H9 (cell line): Measurements from ENCODE around the gene CAMK2N1. TPM values are rescaled to one million over a fixed set of nuclear protein-coding genes. Genes with fewer than 3 reads are reported as not detected.

Experiments used
- DNase-seq: peaks from one replicate; pipeline ENCODE4 v3.0.0-alpha.2; 2017
- H2AFZ ChIP-seq: one replicate; pipeline ENCODE4 v1.6.1; 2013; ENCODE audit warnings: mild to moderate bottlenecking, low read length, control low read depth, moderate library complexity
- H2AK5ac ChIP-seq: 2 replicates; pipeline ENCODE4 v1.6.1; 2013; ENCODE audit warnings: low read length, control low read depth, mixed read lengths; ENCODE audit not compliant: insufficient read length
- H2BK120ac ChIP-seq: one replicate; pipeline ENCODE4 v1.6.1; 2013; ENCODE audit warnings: low read depth, mild to moderate bottlenecking, low read length, control low read depth, inconsistent platforms; ENCODE audit not compliant: poor library complexity, severe bottlenecking
- H2BK12ac ChIP-seq: 2 replicates; pipeline ENCODE4 v1.6.1; 2013; ENCODE audit warnings: low read length, control low read depth, mixed read lengths, low read depth; ENCODE audit not compliant: insufficient read length
- H2BK15ac ChIP-seq: 2 replicates; pipeline ENCODE4 v1.6.1; 2013; ENCODE audit warnings: low read depth, low read length, control low read depth
- H2BK20ac ChIP-seq: one replicate; pipeline ENCODE4 v1.6.1; 2013; ENCODE audit warnings: low read depth, mild to moderate bottlenecking, low read length, control low read depth, inconsistent platforms; ENCODE audit not compliant: poor library complexity, severe bottlenecking
- H2BK5ac ChIP-seq: 2 replicates; pipeline ENCODE4 v1.6.1; 2013; ENCODE audit warnings: low read length, control low read depth, mixed read lengths; ENCODE audit not compliant: insufficient read length
- H3K14ac ChIP-seq: 2 replicates; pipeline ENCODE4 v1.6.1; 2013; ENCODE audit warnings: low read length, control low read depth; ENCODE audit not compliant: insufficient read depth
- H3K18ac ChIP-seq: 2 replicates; pipeline ENCODE4 v1.6.1; 2013; ENCODE audit warnings: low read depth, mild to moderate bottlenecking, mixed read lengths, low read length, control low read depth; ENCODE audit not compliant: insufficient read length
- H3K23ac ChIP-seq: 2 replicates; pipeline ENCODE4 v1.6.1; 2013; ENCODE audit warnings: low read length, control low read depth, mixed read lengths, low read depth; ENCODE audit not compliant: insufficient read length
- H3K23me2 ChIP-seq: 2 replicates; pipeline ENCODE4 v1.6.1; 2013; ENCODE audit warnings: low read depth, mild to moderate bottlenecking, mixed read lengths, low read length, control low read depth; ENCODE audit not compliant: insufficient read length, poor library complexity, severe bottlenecking
- H3K27ac ChIP-seq: 2 replicates; pipeline ENCODE4 v1.5.1; 2013; ENCODE audit warnings: low read length, control low read depth, mixed read lengths, low read depth; ENCODE audit not compliant: insufficient read length
- H3K27me3 ChIP-seq: 2 replicates; pipeline ENCODE4 v1.6.1; 2013; ENCODE audit warnings: low read length, control low read depth, inconsistent platforms; ENCODE audit not compliant: insufficient read depth
- H3K4ac ChIP-seq: 2 replicates; pipeline ENCODE4 v1.6.1; 2013; ENCODE audit warnings: low read depth, mild to moderate bottlenecking, control low read depth, inconsistent platforms, low read length, moderate library complexity
- H3K4me1 ChIP-seq: 2 replicates; pipeline ENCODE4 v1.6.1; 2013; ENCODE audit warnings: low read length, control low read depth, inconsistent platforms; ENCODE audit not compliant: insufficient read depth
- H3K4me2 ChIP-seq: 2 replicates; pipeline ENCODE4 v1.6.1; 2013; ENCODE audit warnings: low read length, control low read depth, mixed read lengths; ENCODE audit not compliant: insufficient read length, insufficient read depth
- H3K56ac ChIP-seq: 2 replicates; pipeline ENCODE4 v1.6.1; 2013; ENCODE audit warnings: low read depth, mild to moderate bottlenecking, mixed read lengths, low read length, control low read depth; ENCODE audit not compliant: insufficient read length
- H3K79me1 ChIP-seq: 2 replicates; pipeline ENCODE4 v1.6.1; 2013; ENCODE audit warnings: low read depth, mild to moderate bottlenecking, moderate library complexity, low read length, control low read depth, inconsistent platforms; ENCODE audit not compliant: insufficient read depth, poor library complexity, severe bottlenecking
- H3K79me2 ChIP-seq: 2 replicates; pipeline ENCODE4 v1.6.1; 2013; ENCODE audit warnings: low read length, control low read depth, inconsistent platforms; ENCODE audit not compliant: insufficient read depth
- H3K9ac ChIP-seq: 2 replicates; pipeline ENCODE4 v1.6.1; 2013; ENCODE audit warnings: low read length, control low read depth, mixed read lengths; ENCODE audit not compliant: insufficient read length; ENCODE audit errors: extremely low read depth
- H3K9me3 ChIP-seq: one replicate; pipeline ENCODE4 v1.6.1; 2013; ENCODE audit warnings: low read depth, low read length, inconsistent platforms; ENCODE audit not compliant: control insufficient read depth
- H3T11ph ChIP-seq: one replicate; pipeline ENCODE4 v1.6.1; 2013; ENCODE audit warnings: mild to moderate bottlenecking, low read length, control low read depth, inconsistent platforms
- H4K20me1 ChIP-seq: one replicate; pipeline ENCODE4 v1.6.1; 2013; ENCODE audit not compliant: control insufficient read depth, insufficient read length, insufficient read depth
- H4K5ac ChIP-seq: 2 replicates; pipeline ENCODE4 v1.6.1; 2013; ENCODE audit warnings: low read depth, mild to moderate bottlenecking, mixed read lengths, low read length, control low read depth; ENCODE audit not compliant: insufficient read length
- H4K8ac ChIP-seq: replicated peaks from 2 replicates; pipeline ENCODE4 v1.6.1; 2013; ENCODE audit warnings: low read length, control low read depth, mixed read lengths, low read depth; ENCODE audit not compliant: insufficient read length
- H4K91ac ChIP-seq: 2 replicates; pipeline ENCODE4 v1.6.1; 2013; ENCODE audit warnings: low read depth, mild to moderate bottlenecking, moderate library complexity, mixed read lengths, low read length, control low read depth; ENCODE audit not compliant: insufficient read length
- H3K27ac Mint-ChIP-seq, 3 experiments: 2 replicates in 2 of 3; 3 replicates in 1 of 3; pipeline ENCODE4 v1.8.0; 2020 to 2021; ENCODE audit warnings: mixed read lengths in 3 of 3, mild to moderate bottlenecking in 1 of 3, moderate library complexity in 1 of 3
- H3K27me3 Mint-ChIP-seq: 2 replicates; pipeline ENCODE4 v1.8.0; 2021; ENCODE audit warnings: low read depth, mild to moderate bottlenecking, moderate library complexity, mixed read lengths
- H3K36me3 Mint-ChIP-seq, 3 experiments: 2 replicates in 2 of 3; 3 replicates in 1 of 3; pipeline ENCODE4 v1.8.0; 2020 to 2021; ENCODE audit warnings: low read depth in 3 of 3, mixed read lengths in 3 of 3; ENCODE audit not compliant: insufficient read depth in 1 of 3
- H3K4me1 Mint-ChIP-seq, 2 experiments: 2 replicates each; pipeline ENCODE4 v1.8.0; 2020; ENCODE audit warnings: mixed read lengths in 2 of 2
- H3K4me3 Mint-ChIP-seq, 2 experiments: 2 replicates in 1 of 2; 3 replicates in 1 of 2; pipeline ENCODE4 v1.8.0; 2020 to 2021; ENCODE audit warnings: mild to moderate bottlenecking in 2 of 2, mixed read lengths in 2 of 2, moderate library complexity in 1 of 2
- H3K9me3 Mint-ChIP-seq, 2 experiments: 2 replicates in 1 of 2; 3 replicates in 1 of 2; pipeline ENCODE4 v1.8.0; 2020; ENCODE audit warnings: mild to moderate bottlenecking in 2 of 2, mixed read lengths in 2 of 2, moderate library complexity in 1 of 2
- WGBS: extraction: QIAGEN DNeasy Blood & Tissue Kit; methylation state at CpG from one replicate; pipeline ENCODE4 v1.1.7; 2013; ENCODE audit warnings: missing lambda C conversion rate, low lambda C conversion rate, mixed read lengths; ENCODE audit not compliant: insufficient read length; ENCODE audit errors: extremely low coverage; 5-methylcytosine and 5-hydroxymethylcytosine counted together
- total RNA-seq: library from RNA; stranded (reverse); gene quantifications from 2 replicates; pipeline ENCODE4 v1.2.1, GENCODE V29; 2021
- TF ChIP-seq, protein P1 (sequence below): fragments of 200-600 bp; sonication (generic); conservative IDR thresholded peaks from 3 replicates; pipeline ENCODE4 v1.8.0; 2021; ENCODE audit warnings: antibody characterized with exemption, mild to moderate bottlenecking

CAMK2N1 gene
- total RNA-seq, 1 experiment from 2014 or later = 1.2 TPM

DNA sequence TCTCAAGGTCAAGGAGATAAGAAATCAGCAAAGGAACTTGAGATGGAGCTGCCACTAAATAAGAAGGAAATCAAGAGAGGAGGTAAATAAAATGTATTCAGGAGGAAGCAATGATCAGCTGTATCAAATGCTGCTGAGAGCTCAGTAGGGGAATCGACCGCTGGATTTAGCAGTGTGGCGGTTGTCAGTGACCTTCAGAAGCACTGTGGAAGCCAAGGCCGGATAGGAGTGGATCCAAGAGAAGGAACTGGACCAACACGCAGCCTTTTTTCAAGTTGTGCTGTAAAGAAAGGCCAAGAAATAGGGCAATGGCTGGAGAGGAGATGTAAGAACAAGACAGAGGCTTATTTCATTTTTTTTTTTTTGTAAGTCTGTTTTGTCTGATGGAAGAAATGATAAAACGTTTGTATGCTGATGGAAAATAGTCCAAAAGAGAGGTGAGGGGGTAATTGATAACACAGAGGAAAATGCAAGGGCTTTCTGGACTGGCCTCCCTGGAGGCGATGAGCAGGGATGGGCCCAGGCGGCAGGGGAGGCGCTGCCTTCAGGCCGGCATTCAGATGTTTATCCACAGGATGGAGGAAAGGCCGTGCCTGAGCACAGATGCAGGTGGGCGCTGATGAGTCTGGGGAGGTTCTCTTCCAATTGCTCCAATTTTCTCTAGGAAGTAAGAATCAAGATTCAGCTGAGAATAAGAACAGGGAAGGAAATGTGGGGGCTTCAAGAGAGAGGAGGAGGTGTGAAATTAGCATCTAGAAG lies 48.8 kb upstream of the CAMK2N1 start:
- no peaks in the 10 kb centered on the region; the same call in 1 of the 2 replicates for H3K27me3 ChIP-seq
- no peak overlapping the region for H3K23ac ChIP-seq
- no peak overlapping the region for H3K56ac ChIP-seq
- H4K20me1 ChIP-seq = no peaks in the 10 kb centered on the region
- no peaks in the 10 kb centered on the region for H3K79me1 ChIP-seq
- no peak overlapping the region for H4K5ac ChIP-seq
- peaks cover 82% of the 10 kb centered on the region for H3K27me3 Mint-ChIP-seq
- no peak overlapping the region for H2BK120ac ChIP-seq
- H3K79me2 ChIP-seq = no peaks in the 10 kb centered on the region
- H3K14ac ChIP-seq = no peak overlapping the region
- H3K4me1 ChIP-seq = no peaks in the 10 kb centered on the region
- no peaks in the 10 kb centered on the region for H3K9me3 Mint-ChIP-seq
- H3K27ac Mint-ChIP-seq = no peak overlapping the region
- H3K9ac ChIP-seq = no peak overlapping the region
- no peak overlapping the region for H2AK5ac ChIP-seq
- no peak overlapping the region for H3T11ph ChIP-seq
- H2AFZ ChIP-seq = no peak overlapping the region
- no peak overlapping the region for H4K8ac ChIP-seq
- H3K27ac ChIP-seq = no peak overlapping the region
- no peak overlapping the region for H3K4me3 Mint-ChIP-seq
- peaks cover 0 to 3% of the 10 kb centered on the region in 2 experiments; a peak in 3 of 4 replicates for H3K4me1 Mint-ChIP-seq
- TF ChIP-seq, protein P1, sequence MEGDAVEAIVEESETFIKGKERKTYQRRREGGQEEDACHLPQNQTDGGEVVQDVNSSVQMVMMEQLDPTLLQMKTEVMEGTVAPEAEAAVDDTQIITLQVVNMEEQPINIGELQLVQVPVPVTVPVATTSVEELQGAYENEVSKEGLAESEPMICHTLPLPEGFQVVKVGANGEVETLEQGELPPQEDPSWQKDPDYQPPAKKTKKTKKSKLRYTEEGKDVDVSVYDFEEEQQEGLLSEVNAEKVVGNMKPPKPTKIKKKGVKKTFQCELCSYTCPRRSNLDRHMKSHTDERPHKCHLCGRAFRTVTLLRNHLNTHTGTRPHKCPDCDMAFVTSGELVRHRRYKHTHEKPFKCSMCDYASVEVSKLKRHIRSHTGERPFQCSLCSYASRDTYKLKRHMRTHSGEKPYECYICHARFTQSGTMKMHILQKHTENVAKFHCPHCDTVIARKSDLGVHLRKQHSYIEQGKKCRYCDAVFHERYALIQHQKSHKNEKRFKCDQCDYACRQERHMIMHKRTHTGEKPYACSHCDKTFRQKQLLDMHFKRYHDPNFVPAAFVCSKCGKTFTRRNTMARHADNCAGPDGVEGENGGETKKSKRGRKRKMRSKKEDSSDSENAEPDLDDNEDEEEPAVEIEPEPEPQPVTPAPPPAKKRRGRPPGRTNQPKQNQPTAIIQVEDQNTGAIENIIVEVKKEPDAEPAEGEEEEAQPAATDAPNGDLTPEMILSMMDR = no peak
- H3K9me3 ChIP-seq = no peaks in the 10 kb centered on the region
- no peak overlapping the region for H2BK15ac ChIP-seq
- no peak for DNase-seq
- no peak overlapping the region for H4K91ac ChIP-seq
- H3K4me2 ChIP-seq = no peak overlapping the region
- no peaks in the 10 kb centered on the region for H3K23me2 ChIP-seq
- no peak overlapping the region for H2BK20ac ChIP-seq
- no peak overlapping the region for H2BK5ac ChIP-seq
- H3K36me3 Mint-ChIP-seq = no peaks in the 10 kb centered on the region
- no peak overlapping the region for H3K4ac ChIP-seq
- no peak overlapping the region for H3K18ac ChIP-seq
- no CpG with 5 or more reads among the region's 12 CpGs for WGBS
- no peak overlapping the region for H2BK12ac ChIP-seq
